Panc1 (cell line): ENCODE data around the gene HINT2. TPM values are rescaled to one million over a fixed set of nuclear protein-coding genes. Genes with fewer than 3 reads are reported as not detected.

ENCODE experiments used
- ATAC-seq: fragments of 200-7000 bp; cut with Tn5 transposase; 2 replicates; pipeline ENCODE4 v1.9.1; 2020; ENCODE audit warnings: mild to moderate bottlenecking, moderate library complexity
- BruUV-seq: library from RNA; stranded (reverse); fragments of 400-500 nt; replicated peaks from 2 replicates; lab custom pipeline; 2021; lab: Mats Ljungman, UMichigan
- CTCF ChIA-PET: fragments of 300-600 bp; sonication (Branson Sonifier 250); formaldehyde crosslinking; loops from one replicate; lab custom pipeline; 2022; ENCODE audit warnings: antibody characterized with exemption; lab: Charles Lee
- POLR2A ChIA-PET: fragments of 300-600 bp; sonication (Branson Sonifier 250); formaldehyde crosslinking; loops from one replicate; lab custom pipeline; 2022; ENCODE audit warnings: antibody characterized with exemption; lab: Charles Lee
- DNase-seq: peaks from one replicate; pipeline ENCODE4 v3.0.0-alpha.2; 2010; ENCODE audit warnings: low read depth, low spot score
- H3K27ac ChIP-seq: 2 replicates; pipeline ENCODE4 v1.5.1; 2011; ENCODE audit warnings: mild to moderate bottlenecking, low read length, inconsistent platforms
- H3K27me3 ChIP-seq: fragments of 200-500 bp; sonication (Bioruptor generic); 2 replicates; pipeline ENCODE4 v1.6.0; 2014; ENCODE audit warnings: low read length, inconsistent platforms; ENCODE audit not compliant: control insufficient read depth, insufficient read depth
- H3K36me3 ChIP-seq: fragments of 200-500 bp; sonication (Bioruptor generic); 2 replicates; pipeline ENCODE4 v1.5.1; 2014; ENCODE audit warnings: inconsistent platforms, mild to moderate bottlenecking, low read length, moderate library complexity; ENCODE audit not compliant: control insufficient read depth, insufficient read depth
- H3K4me1 ChIP-seq: 2 replicates; pipeline ENCODE4 v1.5.1; 2011; ENCODE audit warnings: inconsistent platforms, mild to moderate bottlenecking, low read length, moderate library complexity; ENCODE audit not compliant: control insufficient read depth, insufficient read depth
- H3K4me3 ChIP-seq, 2 experiments: 2 replicates each; pipeline ENCODE4 v1.5.1; 2011 to 2012; ENCODE audit warnings: low read depth in 2 of 2, low read length in 2 of 2, mild to moderate bottlenecking in 2 of 2, inconsistent platforms in 1 of 2, moderate library complexity in 1 of 2
- H3K9me3 ChIP-seq: fragments of 200-500 bp; sonication (Bioruptor generic); 2 replicates; pipeline ENCODE4 v1.5.1; 2014; ENCODE audit warnings: low read depth, mild to moderate bottlenecking, inconsistent platforms, low read length, moderate library complexity; ENCODE audit not compliant: control insufficient read depth, insufficient read depth
- CTCF ChIP-seq: fragments of 450-650 bp; IDR thresholded peaks from 2 replicates; pipeline ENCODE4 v1.5.1; 2017; ENCODE audit warnings: mild to moderate bottlenecking
- POLR2AphosphoS5 ChIP-seq: IDR thresholded peaks from 2 replicates; pipeline ENCODE4 v1.6.1; 2012; ENCODE audit warnings: mild to moderate bottlenecking, low read depth, low read length, moderate library complexity
- REST ChIP-seq, 2 experiments: IDR thresholded peaks; 2 replicates each; pipeline ENCODE4 v1.6.1; 2011 to 2012; ENCODE audit warnings: low read depth in 2 of 2, control low read depth in 1 of 2, low read length in 1 of 2, mild to moderate bottlenecking in 1 of 2, moderate library complexity in 1 of 2; ENCODE audit not compliant: insufficient read depth in 1 of 2
- SIN3A ChIP-seq: IDR thresholded peaks from 2 replicates; pipeline ENCODE4 v1.6.1; 2012; ENCODE audit warnings: low read depth, mild to moderate bottlenecking, low read length, moderate library complexity, borderline replicate concordance; ENCODE audit not compliant: insufficient read depth
- TCF7L2 ChIP-seq: IDR thresholded peaks from 2 replicates; pipeline ENCODE4 v1.6.1; 2011; ENCODE audit warnings: mild to moderate bottlenecking, low read depth, low read length, inconsistent platforms
- in situ Hi-C: cut with HindIII; loops from 2 replicates; pipeline ENCODE4 v1.10.0; 2016; ENCODE audit warnings: low sequenced_read_pairs, low pct_unique_long_range_greater_than_20kb
- intact Hi-C: fragments of 100-400 bp; cut with micrococcal nuclease; formaldehyde crosslinking; loops from one replicate; pipeline ENCODE4 v1.10.0; 2022; ENCODE audit not compliant: unreplicated experiment
- total RNA-seq: library from RNA; stranded (reverse); gene quantifications from one replicate; pipeline ENCODE4 v1.2.1, GENCODE V29; 2021; ENCODE audit not compliant: unreplicated experiment

The HINT2 gene
- total RNA-seq, 1 experiment from 2014 or later = 75.6 TPM

DNA sequence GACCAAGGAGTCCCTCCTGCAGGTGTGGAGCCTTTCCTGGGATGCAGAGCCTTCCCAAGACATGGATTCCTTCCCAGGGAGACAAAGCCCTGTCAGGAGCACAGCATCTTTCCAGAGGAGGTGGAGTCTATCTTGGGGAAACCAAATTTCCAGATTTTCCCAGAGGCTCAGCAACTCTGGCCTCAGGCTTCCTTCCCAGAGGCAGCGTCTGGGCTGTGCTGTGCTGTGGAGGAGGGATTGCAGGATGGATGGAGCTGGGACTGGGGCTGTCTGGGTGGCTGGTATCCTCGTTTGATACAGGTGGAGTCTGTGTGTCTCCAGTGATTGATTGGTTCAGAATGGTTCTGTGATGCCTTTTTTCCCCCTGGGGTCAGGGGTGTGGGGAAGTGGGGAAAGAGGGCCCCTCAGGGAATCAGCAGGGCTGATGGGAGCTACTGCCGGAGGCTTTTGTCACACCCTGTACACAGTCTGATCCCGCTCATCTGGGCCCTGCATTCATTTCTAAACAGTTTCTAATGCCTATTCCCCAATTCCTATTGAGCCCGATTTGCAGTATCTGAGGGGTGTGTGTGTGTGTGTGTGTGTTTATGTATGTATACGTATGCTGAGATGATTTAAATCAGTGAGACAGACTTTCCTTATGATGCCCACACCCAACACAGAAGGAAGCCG is 39.4 kb upstream of the HINT2 start:
- POLR2A ChIA-PET = no interaction called here
- H3K27me3 ChIP-seq = peaks cover 9% of the 10 kb centered on the region; the same call in 1 of the 2 replicates
- DNase-seq = no peak
- TF ChIP-seq TCF7L2 = no peak
- TF ChIP-seq POLR2AphosphoS5 = no peak
- TF ChIP-seq REST (IDR thresholded peaks at IDR 0.05; ENCODE audit: insufficient read depth in 1 of 2, low read depth in 2 of 2, low read length in 1 of 2) = no peak
- TF ChIP-seq CTCF = no peak
- no peak for TF ChIP-seq SIN3A
- peak; percentile 40; the same call in 1 of the 2 replicates for ATAC-seq
- H3K9me3 ChIP-seq = no peaks in the 10 kb centered on the region
- H3K27ac ChIP-seq = no peak overlapping the region
- no peaks in the 10 kb centered on the region for H3K4me1 ChIP-seq
- H3K4me3 ChIP-seq = no peak overlapping the region
- CTCF ChIA-PET = no interaction called here
- in situ Hi-C loops (no loop called here), intact Hi-C loops (no loop called here)
- no TSS peak for BruUV-seq
- H3K36me3 ChIP-seq = no peaks in the 10 kb centered on the region

- Histone ChIP-seq H3K9me3 (no peaks in the 10 kb centered on the region), H3K36me3 (no peaks in the 10 kb centered on the region), H3K4me1 (no peaks in the 10 kb centered on the region), H3K27ac (no peak overlapping the region), H3K4me3 (no peak overlapping the region), H3K27me3 (peaks cover 9% of the 10 kb centered on the region; the same call in 1 of the 2 replicates)
- ATAC-seq (no peak), DNase-seq (no peak)
- BruUV-seq = no TSS peak
- CTCF ChIA-PET = no interaction called here
- intact Hi-C loops (no loop called here), in situ Hi-C loops (no loop called here)
- POLR2A ChIA-PET = no interaction called here
- TF ChIP-seq SIN3A (no peak), POLR2AphosphoS5 (no peak), REST (IDR thresholded peaks at IDR 0.05; ENCODE audit: insufficient read depth in 1 of 2, low read depth in 2 of 2, low read length in 1 of 2) (no peak)
These were observed 38.3 kb upstream of the HINT2 start for GRCh38 chr9:35852876-35853865.
